HG02870 (cell line): ENCODE data around the gene DARS2.
A peak's percentile ranks its signal among the peaks of the same experiment; 100 is the strongest.
"Not testable (repeated sequence)": the region's sequence is repeated elsewhere in the genome, so short reads cannot be mapped to it uniquely, and the experiment has no call there.

Source experiments
- ATAC-seq: cut with Tn5 transposase; IDR thresholded peaks from one replicate; pipeline ENCODE4 v1.9.1; 2021; ENCODE audit warnings: mild to moderate bottlenecking, moderate library complexity; ENCODE audit not compliant: unreplicated experiment

Gene DARS2

GRCh38 chr1:173824315-173825081, at the start of gene DARS2, which contains the start of gene CENPL:
Gene DARS2 (plus strand): TSS chr1:173824673. CDS start chr1:173825230, 557 bp downstream.
Gene CENPL (minus strand): TSS chr1:173824883. CDS start chr1:173811299, 13,584 bp downstream.
- ATAC-seq, result peak; percentile 79

GRCh38 chr1:173775578-173776226, 48.8 kb upstream of the DARS2 start:
- ATAC-seq, result no peak

- ATAC-seq, result no peak
These were observed 44.5 kb upstream of the DARS2 start for GRCh38 chr1:173779936-173780335.

- ATAC-seq, result no peak
These were observed 39.5 kb upstream of the DARS2 start for GRCh38 chr1:173784997-173785396.

GRCh38 chr1:173789841-173790240, 34.6 kb upstream of the DARS2 start:
- ATAC-seq, result no peak

- no peak for ATAC-seq
These were observed 26.4 kb upstream of the DARS2 start for GRCh38 chr1:173798078-173798477.

GRCh38 chr1:173799995-173800394, 24.5 kb upstream of the DARS2 start:
- not testable (repeated sequence) for ATAC-seq

GRCh38 chr1:173802961-173803360, 21.5 kb upstream of the DARS2 start:
- no peak for ATAC-seq

- ATAC-seq, result not testable (repeated sequence)
These were observed 10.8 kb upstream of the DARS2 start for GRCh38 chr1:173813654-173814053.

GRCh38 chr1:173818459-173818858, 6.0 kb upstream of the DARS2 start:
- no peak for ATAC-seq

- no peak for ATAC-seq
These were observed 2.8 kb upstream of the DARS2 start for GRCh38 chr1:173821680-173822079.

GRCh38 chr1:173823781-173824314, 625 bp upstream of the DARS2 start:
- peak; percentile 29 for ATAC-seq

- no peak for ATAC-seq
These were observed 3.1 kb downstream of the DARS2 start for GRCh38 chr1:173827611-173828010.

GRCh38 chr1:173832748-173833147, 8.3 kb downstream of the DARS2 start:
- no peak for ATAC-seq

GRCh38 chr1:173852105-173852504, 27.6 kb downstream of the DARS2 start:
- no peak for ATAC-seq

- no peak for ATAC-seq
These were observed 28.6 kb downstream of the DARS2 start for GRCh38 chr1:173853074-173853473.

GRCh38 chr1:173856014-173856413, 31.5 kb downstream of the DARS2 start:
- ATAC-seq, result no peak

- no peak for ATAC-seq
These were observed 32.4 kb downstream of the DARS2 start for GRCh38 chr1:173856903-173857302.

- no peak for ATAC-seq
These were observed 33.0 kb downstream of the DARS2 start for GRCh38 chr1:173857363-173857917.

GRCh38 chr1:173859547-173859946, 35.1 kb downstream of the DARS2 start:
- not testable (repeated sequence) for ATAC-seq

GRCh38 chr1:173860065-173860464, 35.6 kb downstream of the DARS2 start:
- ATAC-seq, result no peak

- ATAC-seq, result no peak
These were observed 37.3 kb downstream of the DARS2 start for GRCh38 chr1:173861731-173862145.
